GM19468 (cell line): ENCODE measurements around the gene RAD51B.
"Not testable (repeated sequence)": the region's sequence is repeated elsewhere in the genome, so short reads cannot be mapped to it uniquely, and the experiment has no call there.

Experiments
- ATAC-seq: cut with Tn5 transposase; IDR thresholded peaks from one replicate; pipeline ENCODE4 v1.9.1; 2021; ENCODE audit warnings: mild to moderate bottlenecking, moderate library complexity, moderate number of reproducible peaks; ENCODE audit not compliant: unreplicated experiment; ENCODE audit errors: extremely low read depth

Gene RAD51B

DNA sequence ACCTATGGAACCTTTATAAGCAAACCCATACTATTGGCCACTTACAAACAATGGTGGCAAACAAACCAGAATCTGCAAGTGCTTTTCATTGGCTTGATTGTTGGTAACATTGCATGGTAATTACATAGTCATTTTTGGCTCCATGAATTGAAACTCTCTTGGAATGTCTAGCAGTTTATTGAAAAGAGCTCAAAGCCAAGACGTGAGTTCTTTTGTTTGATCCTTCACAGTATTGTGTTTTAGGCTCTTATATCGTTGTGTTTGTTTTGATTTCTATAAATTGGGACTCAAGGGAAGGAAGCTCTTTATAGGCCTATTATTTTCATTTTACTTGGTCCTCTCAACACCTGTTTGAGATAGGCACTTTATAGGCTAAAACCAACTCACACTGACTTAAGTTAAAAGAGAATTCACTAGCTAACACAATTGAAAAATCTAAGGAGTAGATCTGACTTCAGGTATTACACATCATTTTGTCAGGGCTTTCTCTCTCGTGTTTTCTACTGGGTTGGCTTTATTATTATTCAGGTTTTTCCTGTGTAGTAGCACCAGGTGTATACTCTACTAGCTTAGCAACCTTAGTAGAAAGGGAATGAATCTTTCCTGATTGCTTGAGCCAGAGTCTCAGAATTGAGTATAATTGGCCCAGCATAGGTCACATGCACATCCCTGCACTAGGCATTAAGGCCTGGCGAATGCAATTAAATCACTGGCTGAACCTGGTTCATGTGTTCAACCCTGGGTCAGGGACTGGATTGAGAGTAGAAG lies 341.4 kb downstream of the RAD51B start:
- ATAC-seq, result no peak

DNA sequence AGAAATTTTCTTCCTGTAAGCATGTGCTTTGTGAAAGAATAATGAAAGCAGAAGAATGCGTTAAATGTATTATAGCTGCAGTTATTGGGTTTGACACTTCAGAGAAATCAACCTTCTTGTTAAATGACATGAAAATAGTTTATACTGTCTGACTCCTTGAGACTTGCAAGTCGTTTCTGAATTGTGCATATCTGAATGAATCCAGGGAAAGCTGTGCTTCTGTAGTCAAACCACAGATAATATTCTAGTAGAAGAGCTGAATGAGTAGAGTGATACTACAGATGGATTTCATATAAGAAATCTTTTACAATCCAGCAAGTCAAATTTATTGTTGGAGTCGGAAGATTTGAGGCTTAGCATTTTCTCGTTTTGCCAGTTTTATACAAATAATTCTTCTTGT lies 343.3 kb downstream of the RAD51B start:
- no peak for ATAC-seq

DNA sequence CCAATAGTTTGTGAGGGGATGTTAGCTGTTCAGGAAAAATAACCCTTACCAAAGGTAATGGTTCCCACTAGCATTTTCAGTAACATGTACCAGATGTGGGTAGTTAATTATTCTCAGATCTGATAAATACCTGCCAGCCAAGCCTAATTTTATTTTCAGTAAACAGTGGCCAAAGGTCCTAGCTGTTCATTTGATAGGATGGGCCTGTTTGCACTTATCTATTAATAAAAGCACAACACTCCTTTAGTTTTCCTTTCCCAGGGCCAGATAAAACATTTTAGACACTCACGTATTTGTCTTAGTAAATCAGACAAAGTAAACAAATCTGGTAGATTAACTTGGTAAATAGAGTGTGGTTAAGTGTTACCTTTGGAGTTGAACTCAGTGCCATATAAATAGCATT lies 345.1 kb downstream of the RAD51B start:
- ATAC-seq, result no peak

DNA sequence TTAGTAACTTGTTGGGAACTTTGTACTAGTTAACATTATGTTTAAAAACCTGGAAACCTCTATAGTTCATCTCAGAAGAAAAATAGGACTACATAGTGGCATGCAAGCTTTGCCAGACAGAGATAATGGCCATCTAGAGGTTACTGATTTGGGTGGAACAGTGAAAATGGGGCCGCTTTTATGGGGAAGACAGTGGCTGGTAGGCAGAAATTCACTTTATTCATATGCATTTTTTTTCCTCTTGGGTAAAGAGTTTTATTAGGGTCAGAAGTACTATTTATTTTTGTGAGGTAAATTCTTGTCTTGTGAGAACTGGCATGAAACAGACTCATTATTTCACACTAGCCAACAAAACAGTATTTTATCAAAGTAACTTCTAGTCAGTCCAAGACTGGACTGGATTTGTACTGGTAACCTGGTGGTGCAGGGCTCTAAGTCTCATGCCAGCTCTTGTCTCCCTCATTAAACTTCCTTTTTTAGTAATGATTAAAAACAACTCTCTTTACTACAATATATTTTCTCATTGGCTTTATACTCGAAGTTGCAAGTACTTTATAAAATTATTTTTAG lies 345.8 kb downstream of the RAD51B start:
- ATAC-seq, result no peak

DNA sequence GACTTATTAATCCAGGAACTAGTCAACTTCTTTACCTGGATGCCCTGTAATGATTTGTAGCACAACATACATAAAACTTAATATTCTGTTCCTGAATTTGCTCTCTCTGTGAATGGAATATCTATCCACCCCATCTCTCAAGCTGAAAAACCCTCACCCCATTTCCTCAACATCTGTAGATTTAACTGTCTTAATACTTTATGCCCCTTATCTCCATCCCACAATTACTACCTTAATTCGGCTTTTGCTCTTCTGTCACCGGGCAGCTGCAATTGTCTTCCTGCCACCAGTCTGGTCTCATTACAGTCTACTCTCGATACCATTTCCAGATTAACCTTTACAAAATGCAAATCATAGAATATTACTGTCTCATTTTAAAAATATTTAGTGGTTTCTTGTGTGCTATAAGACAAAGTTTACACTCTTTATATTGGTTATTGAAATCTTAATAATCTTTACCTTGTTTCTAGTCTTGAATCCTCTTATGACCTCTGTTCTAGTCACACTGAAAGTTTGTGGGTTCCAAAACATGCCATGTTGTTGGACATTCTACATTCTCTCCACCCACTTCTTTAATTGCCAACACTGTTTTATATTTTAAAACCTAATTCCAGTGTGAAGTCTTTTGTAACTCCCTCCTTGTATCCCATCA lies 347.3 kb downstream of the RAD51B start:
- ATAC-seq, result no peak

DNA sequence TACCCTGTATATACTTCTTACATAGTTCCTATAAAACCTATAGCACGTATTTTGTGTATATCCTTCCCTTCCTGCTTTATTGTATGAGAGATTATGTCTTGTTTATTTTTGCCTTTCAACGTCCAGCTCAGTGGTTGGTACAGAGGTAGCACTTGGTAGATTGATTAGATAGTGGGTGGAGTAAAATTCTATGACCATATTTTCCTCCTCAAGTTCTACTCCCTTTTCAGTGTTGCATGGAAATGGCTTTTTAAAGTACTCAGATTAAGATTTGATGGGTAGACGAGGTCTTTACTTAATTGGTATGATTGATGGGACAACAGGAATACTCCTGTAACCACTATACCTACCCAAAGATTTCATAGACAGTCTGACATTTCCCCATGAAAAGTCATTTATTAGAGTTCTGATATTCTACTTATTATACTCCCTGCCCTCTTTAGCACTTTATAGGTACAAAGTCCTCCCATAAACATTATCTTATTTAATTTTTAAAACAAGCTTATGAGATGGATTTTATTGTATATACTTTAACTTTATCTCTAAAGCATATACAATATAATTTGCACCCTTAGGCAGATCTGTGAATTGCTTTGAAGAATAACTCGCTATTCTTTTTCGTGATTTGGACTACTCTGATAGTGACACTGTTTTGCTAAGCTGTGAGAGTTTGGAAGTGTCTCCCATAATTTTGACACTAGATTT lies 348.0 kb downstream of the RAD51B start:
- no peak for ATAC-seq

DNA sequence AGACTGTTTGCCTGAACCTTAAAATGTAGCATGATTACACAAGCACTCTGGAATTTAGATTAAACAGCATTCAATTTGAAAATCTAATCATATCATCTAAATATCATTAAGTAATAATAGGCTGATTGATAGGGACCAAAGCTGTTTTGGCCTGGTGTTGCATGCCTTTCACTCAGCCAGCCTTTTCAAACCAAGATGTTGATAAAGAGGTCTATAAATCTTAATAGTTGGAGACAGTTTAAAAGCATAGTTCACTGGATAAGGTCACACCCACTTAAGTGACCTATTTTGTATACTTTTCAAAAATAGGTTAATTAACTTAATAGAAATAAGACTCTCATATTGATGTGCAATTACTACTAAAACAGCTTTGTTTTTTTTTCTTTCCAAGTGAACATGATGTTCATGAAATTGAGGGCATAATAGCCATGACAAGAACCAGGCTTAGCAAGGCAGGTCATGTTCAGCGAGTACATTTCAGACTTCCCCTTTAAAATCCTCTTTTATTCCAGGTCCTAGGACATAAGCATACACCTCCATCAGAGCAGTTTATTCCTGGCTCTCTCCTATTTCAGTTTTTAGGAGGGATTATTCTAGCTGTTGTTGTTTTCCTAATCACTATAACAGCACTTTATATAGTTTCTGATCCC lies 349.0 kb downstream of the RAD51B start:
- ATAC-seq, result no peak

DNA sequence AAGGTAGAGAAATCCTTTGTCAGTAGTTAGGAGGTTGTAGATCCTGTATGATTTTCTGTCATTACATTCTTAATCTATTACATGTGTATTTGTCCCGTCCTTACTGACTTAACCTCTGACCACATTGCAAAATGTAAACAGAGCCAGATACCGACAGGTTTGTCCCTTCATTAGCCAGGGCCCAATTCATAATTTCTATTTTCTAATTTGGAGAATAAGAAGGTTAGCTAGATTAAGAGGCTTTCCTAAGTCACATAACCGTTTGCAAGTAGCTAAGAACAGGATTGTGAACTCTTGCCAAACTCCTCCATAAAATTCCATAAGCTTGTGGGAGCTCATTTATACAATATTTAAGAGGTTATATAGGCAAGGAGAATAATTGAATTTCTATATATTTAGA lies 352.6 kb downstream of the RAD51B start:
- ATAC-seq, result no peak

DNA sequence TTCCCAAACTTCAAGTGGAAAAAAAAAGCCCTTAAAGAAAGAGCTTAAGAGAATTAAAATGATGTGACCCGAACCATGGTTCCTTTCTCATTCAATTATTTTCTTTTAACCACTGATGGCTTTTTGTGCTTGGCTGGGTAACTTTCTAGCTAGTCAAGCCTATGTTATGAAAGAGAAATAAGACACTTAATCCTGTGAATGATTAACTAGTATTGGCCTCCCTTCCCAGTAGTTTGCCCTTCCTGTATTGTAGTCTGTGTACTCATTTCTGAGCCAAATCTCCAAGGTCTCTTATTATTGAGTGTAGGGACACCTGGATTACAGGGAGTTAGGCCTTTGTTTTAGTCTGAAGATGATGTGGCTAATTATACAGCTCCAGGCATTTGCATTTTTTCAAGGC lies 353.0 kb downstream of the RAD51B start:
- ATAC-seq, result no peak

DNA sequence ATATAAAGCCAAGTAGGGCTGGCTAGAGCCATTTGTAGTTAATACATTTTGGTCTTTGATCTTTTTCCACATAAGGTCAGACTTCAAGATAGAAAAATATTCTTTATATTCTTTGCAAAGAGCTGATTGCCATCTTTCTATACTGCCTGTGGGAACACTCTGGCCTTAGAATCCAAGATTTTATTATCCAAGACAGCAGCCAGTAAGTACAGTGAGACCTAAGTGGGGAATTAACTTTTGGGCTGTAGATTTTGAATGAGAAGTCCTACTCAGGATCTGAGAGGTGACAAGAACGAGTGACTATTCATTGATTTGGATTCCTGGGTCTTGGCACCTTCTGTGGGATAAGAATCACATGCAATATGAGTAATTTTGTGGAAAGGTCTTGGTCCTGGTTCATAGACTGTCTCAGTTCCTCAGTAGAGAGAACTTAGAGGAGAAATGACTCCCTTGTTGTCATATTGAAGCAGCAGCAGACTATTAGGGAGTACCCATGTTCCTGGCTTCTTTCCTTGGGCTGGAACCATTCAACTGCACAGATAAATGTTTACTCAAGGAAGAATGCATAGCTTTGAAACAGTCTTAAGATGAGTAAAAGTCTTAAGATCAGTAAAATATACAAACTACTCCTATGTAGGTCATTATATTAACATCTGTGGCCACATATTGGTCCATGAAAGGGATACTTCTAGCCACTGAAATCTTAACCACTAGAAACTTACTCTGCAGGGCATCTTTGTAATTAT lies 353.8 kb downstream of the RAD51B start:
- ATAC-seq, result no peak

DNA sequence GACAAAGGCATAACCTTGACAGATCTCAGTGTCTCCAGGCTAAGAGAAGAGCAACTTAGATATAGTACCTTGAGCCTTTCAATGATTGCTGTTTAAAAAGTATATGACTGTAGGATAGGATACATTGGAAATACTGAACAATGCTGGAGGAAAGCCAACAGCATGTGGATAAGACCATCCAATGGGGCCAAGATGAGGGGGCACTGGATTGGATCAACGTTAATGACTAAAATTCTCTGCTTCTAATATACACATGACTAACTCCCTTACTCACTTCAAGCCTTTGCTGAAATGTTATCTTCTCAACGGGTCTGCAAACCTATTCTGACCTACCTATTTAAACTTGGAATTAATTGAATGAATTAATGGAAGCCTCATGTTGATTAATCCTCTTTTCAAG lies 354.9 kb downstream of the RAD51B start:
- ATAC-seq, result no peak

DNA sequence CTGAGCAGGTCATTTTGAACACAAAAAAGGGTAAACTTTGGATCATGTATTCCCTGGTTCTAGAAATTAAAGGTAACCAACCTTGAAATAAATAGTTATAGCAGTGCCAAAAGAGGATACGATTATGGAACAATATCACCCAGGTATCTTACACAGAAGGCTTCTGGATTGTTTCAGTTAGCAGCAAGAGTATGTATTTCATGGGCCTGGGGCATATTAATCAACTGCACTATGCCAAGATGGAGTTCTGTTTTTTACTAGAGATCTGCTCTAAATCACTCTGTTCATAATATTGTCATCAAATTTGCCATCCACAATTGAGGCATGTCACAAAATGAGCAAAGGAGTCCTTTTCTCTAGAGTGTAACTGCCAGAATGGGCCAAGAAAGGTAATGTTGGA lies 357.1 kb downstream of the RAD51B start:
- no peak for ATAC-seq

DNA sequence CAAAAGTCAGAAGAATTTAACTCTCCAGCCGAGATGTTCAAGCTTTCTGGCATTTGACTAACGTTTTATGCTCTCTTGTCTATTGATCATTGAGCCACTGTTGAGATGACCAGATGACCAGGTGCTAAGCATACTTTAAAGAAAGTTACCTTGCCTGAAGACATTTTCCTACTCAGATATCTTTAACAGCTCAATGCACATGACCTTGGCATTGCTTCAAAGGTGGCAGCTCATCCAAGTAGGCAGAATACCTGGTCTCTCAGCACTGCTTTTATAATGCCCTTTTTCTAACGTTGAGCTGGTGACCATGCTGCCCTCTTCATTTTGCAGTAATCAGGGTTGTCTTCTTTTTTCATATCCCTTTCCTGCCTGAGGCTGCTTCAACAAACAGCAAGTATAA lies 358.1 kb downstream of the RAD51B start:
- no peak for ATAC-seq

DNA sequence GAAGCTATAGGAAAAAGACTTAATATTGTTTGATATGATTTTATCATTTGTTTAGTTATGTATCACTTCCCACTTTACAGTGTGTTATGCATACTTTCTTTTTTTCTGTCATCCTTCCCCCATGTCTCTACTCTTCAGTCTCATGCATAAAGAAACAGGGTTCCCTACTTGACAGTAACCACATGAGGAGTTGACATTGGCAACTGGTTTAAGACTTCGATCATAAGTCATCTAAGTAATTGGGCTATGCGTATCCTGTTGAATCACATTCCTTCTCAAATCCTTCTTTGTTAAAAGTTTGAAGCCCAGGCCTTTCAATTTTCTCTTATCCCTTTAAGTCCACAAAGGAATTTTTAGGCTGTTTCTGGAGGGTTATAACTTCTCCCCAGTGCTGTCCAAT lies 358.7 kb downstream of the RAD51B start:
- ATAC-seq, result no peak

DNA sequence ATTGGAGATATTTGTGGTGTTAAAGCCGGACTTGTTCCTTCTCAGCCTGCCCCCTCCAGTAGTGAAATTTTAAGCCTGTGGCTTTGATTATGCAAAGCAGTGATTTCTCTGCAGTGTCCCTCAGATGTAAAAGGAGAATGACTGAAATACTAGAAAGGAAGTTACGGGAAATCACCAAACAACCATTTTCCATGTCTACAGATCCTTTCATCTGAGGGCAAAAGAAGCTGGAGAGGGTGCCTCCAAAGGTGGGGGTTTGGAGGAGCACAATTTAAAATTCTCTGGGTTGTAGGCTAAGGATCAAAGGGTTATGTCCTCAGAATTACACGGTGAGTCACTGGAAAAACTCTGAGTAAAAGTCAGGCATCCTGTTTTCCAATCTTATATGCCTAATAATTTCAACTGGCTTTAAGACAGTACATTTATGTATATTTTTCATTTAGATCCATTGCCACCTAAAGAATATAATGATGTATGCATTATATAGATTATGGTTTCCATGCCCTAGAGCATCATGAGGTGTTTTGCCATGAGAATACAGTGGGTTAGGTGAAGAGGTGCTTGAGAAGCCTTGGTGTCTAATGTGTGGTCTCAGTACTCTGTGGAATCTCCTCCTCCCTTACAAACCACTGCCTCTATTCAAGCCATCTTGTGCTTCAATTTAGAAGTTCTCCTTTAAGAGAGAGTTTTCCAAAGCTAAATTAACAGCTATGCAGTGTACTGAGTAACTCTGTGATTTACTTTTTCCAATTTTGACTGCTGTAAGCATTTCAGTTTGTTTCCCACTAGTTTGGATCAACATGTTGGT lies 362.1 kb downstream of the RAD51B start:
- no peak for ATAC-seq

DNA sequence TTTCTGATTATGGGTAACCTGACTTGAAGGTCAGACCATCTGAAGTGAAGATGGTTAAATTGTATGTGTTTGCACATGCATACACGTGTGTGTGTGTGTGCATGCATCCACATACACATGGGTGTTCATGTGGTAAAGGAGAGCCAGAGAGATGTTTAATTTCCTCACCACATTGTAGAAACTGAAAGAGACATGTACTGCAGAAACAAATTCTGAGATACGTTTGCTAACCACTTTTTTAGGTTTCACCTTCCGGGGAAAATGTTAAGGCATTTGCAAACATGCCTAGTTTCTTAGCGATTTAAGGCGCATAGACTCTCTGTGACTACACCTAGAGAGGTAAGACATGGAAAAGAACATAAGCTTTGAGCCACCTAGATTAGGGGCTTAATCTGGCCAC lies 362.9 kb downstream of the RAD51B start:
- ATAC-seq, result no peak

DNA sequence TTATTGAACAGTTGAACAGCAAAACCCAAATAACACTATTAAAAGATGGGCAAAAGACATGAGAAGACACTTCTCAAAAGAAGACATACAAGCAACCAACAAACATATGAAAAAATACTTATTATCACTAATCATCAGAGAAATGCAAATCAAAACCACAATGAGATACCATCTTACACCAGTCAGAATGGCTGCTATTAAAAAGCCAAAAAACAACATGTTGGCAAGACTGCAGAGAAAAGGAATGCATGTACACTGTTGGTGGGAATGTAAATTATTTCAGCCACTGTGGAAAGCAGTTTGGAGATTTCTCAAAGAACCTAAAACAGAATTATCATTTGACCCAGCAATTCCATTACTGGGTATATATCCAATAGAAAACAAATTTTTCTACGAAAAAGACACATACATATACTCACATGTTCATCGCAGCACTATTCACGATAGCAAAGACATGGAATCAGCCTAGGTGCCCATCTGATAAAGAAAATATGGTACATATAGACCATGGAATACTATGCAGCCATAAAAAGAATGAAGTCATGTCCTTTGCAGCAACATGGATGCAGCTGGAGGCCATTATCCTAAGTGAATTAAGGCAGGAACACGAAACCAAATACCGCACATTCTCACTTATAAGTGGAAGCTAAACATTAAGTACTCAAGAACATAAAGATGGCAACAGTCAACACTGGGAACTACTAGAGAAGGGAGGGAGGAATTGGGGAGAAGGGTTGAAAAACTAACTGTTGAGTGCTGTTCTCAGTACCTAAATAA lies 367.1 kb downstream of the RAD51B start:
- ATAC-seq, result not testable (repeated sequence)

DNA sequence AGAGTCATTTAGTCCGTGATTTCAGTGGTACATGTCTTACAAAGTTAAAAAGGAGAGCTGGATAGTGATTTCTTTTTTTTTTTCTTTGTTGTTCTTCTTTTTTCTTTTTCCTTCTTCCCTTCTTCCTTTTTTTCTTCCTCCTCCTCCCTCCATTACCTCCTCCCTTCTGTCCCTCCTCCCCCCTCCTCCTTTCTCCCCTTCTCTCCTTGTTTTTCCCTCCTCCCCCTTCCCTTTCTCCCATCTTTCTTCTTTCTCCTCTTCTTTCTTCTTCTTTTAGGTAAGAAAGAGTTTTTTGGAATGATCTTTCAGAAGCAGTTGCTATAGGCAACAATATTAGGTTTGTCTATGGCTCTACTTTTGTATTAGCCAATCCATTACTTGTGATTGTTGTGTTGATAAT lies 368.6 kb downstream of the RAD51B start:
- ATAC-seq, result no peak
